ENCODE data around the gene NRIP1.

Gene NRIP1

DNA sequence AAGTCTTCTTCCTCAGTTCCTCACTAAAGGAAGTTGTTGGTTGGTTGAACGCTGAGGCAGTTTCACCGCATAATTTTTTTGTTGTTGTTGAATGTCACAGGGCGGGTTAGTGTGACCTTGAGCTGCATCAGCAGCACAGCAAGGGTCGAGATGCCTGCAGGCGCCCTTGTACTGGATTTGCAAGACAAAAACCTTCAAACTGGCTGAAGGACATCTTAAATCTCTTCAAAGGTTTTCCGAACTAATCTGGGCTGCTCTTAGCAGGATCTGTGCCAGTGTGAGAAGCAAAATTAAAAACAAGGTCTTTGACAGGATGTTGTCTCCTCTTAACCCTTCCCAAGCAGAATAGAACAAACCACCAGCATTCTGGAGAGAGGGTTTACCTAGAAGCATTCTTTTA, 59.4 kb downstream of the NRIP1 start:
- no peak for DNase-seq

DNA sequence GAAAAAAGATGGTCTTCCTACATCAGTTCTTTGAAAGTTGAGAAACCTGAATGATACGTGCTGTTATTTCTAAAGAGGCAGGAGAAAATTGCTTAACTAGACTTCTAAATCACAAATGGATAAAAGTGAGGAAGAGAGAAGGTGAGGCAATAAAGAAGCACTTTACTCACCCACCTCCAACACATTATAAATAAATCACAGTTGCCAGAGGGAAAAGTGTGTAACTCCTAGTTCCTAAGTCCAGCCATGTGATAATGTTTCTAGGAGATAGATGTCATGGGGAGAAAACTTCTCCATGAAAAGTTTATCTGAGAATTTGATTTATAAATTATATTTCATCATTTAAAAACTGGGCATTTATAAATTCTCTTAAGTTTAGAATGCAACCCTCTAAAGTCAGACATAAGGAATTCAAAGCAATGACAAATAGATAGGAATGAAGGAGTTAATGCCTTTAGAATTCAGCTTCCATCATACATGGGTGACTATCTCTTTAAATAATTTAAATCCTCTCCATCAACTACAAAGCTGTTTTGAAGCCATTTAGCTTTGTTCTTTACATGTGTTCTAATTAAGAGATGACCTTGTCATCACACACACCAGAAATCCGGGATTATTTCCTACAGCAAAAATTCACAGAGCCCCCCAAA, 60.0 kb downstream of the NRIP1 start:
- DNase-seq: no peak

GRCh38 chr21:15003463-15004135, 61.2 kb downstream of the NRIP1 start:
- peak; percentile 93 for DNase-seq

- peak; percentile 61 for DNase-seq
These were observed 62.8 kb downstream of the NRIP1 start for GRCh38 chr21:15001857-15002606.

DNA sequence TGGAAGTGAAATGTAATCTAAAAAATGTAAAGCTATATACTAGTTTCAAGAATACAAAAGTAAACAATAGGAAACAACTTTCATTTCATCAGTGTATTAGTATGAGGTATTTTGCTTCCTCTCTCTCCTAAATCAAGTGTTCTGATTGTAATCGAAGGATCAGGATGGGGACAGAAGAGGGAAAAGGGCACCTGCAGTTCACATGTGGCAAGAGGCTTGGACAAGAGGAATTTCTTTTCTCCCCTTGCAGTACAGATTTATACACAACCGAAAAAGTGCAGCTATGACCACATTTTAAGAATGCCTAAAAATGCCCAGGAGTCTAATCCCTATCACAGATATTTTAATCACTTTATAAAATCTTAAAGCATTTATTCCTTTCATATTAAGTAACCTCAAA, 63.7 kb downstream of the NRIP1 start:
- no peak for DNase-seq

DNA sequence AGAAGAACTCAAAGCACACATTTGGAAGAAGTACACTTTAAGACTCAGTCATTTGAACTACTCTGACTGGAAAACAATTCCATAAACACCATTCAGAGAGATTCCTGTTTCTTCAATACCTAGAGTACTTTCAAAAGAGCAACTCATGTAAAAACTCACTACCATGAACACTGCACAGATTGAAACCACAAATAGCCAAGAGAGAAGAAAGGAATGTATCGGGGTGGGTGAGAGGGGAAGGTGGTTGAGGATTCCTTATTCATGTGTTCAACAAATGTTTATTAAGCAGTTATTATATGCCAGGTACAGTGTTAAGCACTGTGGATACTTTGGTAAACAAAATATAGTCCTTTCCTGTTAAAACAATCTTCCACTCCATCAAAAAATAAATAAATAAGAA, 64.7 kb downstream of the NRIP1 start:
- no peak for DNase-seq

GRCh38 chr21:14998784-14999183, 66.0 kb downstream of the NRIP1 start:
- DNase-seq: no peak

GRCh38 chr21:14998336-14998735, 66.5 kb downstream of the NRIP1 start:
- DNase-seq: no peak

- DNase-seq: no peak
These were observed 68.9 kb downstream of the NRIP1 start for GRCh38 chr21:14995695-14996490.

- no peak for DNase-seq
These were observed 69.6 kb downstream of the NRIP1 start for GRCh38 chr21:14995226-14995625.

GRCh38 chr21:14993115-14993514, 71.7 kb downstream of the NRIP1 start:
- DNase-seq: no peak

GRCh38 chr21:14991957-14992356, 72.8 kb downstream of the NRIP1 start:
- DNase-seq: no peak

- DNase-seq: no peak
These were observed 75.4 kb downstream of the NRIP1 start for GRCh38 chr21:14989359-14989758.

DNA sequence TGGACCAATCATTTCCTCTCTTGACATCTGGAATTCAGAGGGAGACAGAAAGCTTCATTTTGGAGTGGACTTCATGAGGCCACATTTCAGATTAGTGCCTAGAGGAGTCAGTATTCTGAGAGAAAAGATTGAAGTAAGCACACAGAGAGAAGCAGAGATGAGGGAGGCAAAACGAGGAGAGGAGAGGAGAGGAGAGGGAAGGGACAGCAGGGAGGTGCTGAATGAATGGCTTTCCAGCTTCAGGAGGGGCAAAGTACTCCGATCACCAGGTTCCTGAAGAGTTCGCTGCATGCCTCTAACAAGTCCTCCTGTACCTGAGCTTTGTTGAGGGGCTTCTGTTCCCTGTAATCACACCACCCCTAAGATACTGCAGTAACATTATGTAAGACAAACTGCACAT, 76.0 kb downstream of the NRIP1 start:
- DNase-seq: no peak

DNA sequence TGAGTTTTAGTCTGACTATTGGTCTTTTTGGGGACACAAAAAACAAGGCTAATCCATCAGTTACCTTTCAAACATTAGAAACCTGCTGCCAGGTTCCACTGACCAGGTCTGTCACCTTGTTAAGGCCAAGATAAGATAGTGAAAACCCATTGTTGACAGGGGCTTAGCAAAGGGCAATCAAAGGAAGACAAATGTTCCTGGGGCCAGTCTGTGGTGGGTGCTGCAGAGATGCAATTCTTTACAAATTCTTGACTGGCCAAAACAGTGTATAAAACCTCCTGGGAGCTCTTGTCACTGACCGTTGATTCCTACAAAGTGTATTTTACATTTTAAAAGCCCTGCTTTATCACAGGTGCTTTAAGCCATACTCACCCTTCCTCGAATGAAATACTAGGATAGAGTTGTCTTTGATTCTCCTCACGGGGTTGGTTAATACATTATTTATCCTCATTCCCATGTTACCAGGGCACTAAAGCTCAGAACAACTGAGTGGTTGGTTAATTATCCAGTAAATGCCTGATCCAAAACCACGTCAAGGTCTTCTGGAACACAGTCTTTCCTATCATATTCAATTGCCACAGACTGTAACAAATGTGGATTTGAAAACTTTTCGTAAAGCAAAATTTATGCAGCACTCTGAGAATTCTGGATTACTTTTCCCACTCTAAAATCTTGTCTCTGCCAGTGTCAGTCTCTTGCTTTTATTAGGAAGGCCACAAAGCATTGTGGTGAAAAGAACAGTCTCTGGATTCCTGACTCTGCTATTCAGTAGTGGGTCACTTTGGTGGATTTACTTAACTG, 77.2 kb downstream of the NRIP1 start:
- DNase-seq: no peak

DNA sequence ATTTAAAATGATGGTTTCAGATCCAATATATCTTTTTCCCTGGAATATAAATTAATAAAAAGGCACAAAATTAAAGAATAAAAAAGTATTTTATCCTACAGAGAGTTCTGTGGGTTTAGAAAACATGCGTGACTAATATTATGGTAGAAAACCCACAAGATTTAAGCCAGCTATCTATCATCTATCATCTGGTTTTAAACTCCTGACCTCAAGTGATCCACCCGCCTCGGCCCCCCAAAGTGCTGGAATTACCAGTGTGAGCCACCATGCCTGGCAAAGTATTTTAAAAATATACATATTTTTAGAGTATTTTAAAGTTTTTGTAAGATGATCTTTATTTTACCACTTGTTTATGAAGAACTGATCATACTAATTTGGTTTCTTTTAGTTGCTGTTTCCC, 79.5 kb downstream of the NRIP1 start:
- DNase-seq: no peak

- no peak for DNase-seq
These were observed 82.5 kb downstream of the NRIP1 start for GRCh38 chr21:14982336-14982735.

- DNase-seq: no peak
These were observed 83.6 kb downstream of the NRIP1 start for GRCh38 chr21:14981246-14981645.

GRCh38 chr21:14979264-14979663, 85.5 kb downstream of the NRIP1 start:
- no peak for DNase-seq

GRCh38 chr21:14977814-14978213, 87.0 kb downstream of the NRIP1 start:
- DNase-seq: peak; percentile 41

GRCh38 chr21:14975136-14975919, 89.5 kb downstream of the NRIP1 start:
- DNase-seq: no peak

- no peak for DNase-seq
These were observed 92.1 kb downstream of the NRIP1 start for GRCh38 chr21:14972678-14973077.

All from NCI-H1417 treated with DMSO at 0.1 percent for 48 hours (cell line).